ENCODE data around the gene CHI3L1. TPM values are rescaled to one million over a fixed set of nuclear protein-coding genes. Genes with fewer than 3 reads are reported as not detected.

Gene CHI3L1
- total RNA-seq, 1 donor from 2014 or later: 0.20 TPM

GRCh38 chr1:203143641-203144040 lies 42.9 kb downstream of the CHI3L1 start:
- Mint-ChIP-seq H3K27ac (ENCODE audit: unreplicated experiment) (no peak overlapping the region), H3K9me3 (ENCODE audit: unreplicated experiment) (no peaks in the 10 kb centered on the region), H3K36me3 (ENCODE audit: low read depth, unreplicated experiment) (peaks cover 6% of the 10 kb centered on the region), H3K27me3 (ENCODE audit: low read depth, unreplicated experiment) (no peaks in the 10 kb centered on the region), H3K4me3 (ENCODE audit: unreplicated experiment) (no peak overlapping the region), H3K4me1 (ENCODE audit: low read depth, unreplicated experiment) (peaks cover 16% of the 10 kb centered on the region)
- Histone ChIP-seq H3K36me3 (ENCODE audit: insufficient read depth, low read length) (no peaks in the 10 kb centered on the region), H3K27ac (ENCODE audit: low read depth, low read length) (no peak overlapping the region), H3K9me3 (ENCODE audit: insufficient read depth, low read depth, low read length) (no peaks in the 10 kb centered on the region), H3K27me3 (ENCODE audit: insufficient read depth, low read length) (no peaks in the 10 kb centered on the region), H3K4me2 (ENCODE audit: low read length) (no peak overlapping the region), H3K4me1 (ENCODE audit: insufficient read depth, low read length) (peaks cover 10% of the 10 kb centered on the region), H2AFZ (ENCODE audit: low read depth, low read length) (no peak overlapping the region), H3K4me3 (ENCODE audit: insufficient read depth, low read depth, low read length) (no peak overlapping the region), H3K9ac (ENCODE audit: low read length) (no peak overlapping the region), H3K79me2 (ENCODE audit: insufficient read depth, low read length) (no peaks in the 10 kb centered on the region), H4K20me1 (ENCODE audit: insufficient read depth, low read length) (no peaks in the 10 kb centered on the region)
- TF ChIP-seq CTCF (IDR thresholded peaks at IDR 0.05; ENCODE audit: insufficient read depth, low read depth, low read length) (no peak), EZH2 (IDR thresholded peaks at IDR 0.05; ENCODE audit: insufficient read depth, low read length) (no peak)
- DNase-seq (ENCODE audit: low read depth) (no peak), FAIRE-seq (no peak)

GRCh38 chr1:203142684-203143408 lies 43.7 kb downstream of the CHI3L1 start:
- Mint-ChIP-seq H3K4me1 (ENCODE audit: low read depth, unreplicated experiment) (peaks cover 16% of the 10 kb centered on the region), H3K27me3 (ENCODE audit: low read depth, unreplicated experiment) (no peaks in the 10 kb centered on the region), H3K4me3 (ENCODE audit: unreplicated experiment) (no peak overlapping the region), H3K9me3 (ENCODE audit: unreplicated experiment) (no peaks in the 10 kb centered on the region), H3K27ac (ENCODE audit: unreplicated experiment) (no peak overlapping the region), H3K36me3 (ENCODE audit: low read depth, unreplicated experiment) (peaks cover 6% of the 10 kb centered on the region)
- Histone ChIP-seq H3K79me2 (ENCODE audit: insufficient read depth, low read length) (no peaks in the 10 kb centered on the region), H3K4me2 (ENCODE audit: low read length) (no peak overlapping the region), H2AFZ (ENCODE audit: low read depth, low read length) (no peak overlapping the region), H3K9ac (ENCODE audit: low read length) (no peak overlapping the region), H3K9me3 (ENCODE audit: insufficient read depth, low read depth, low read length) (no peaks in the 10 kb centered on the region), H3K27me3 (ENCODE audit: insufficient read depth, low read length) (no peaks in the 10 kb centered on the region), H3K27ac (ENCODE audit: low read depth, low read length) (no peak overlapping the region), H3K4me3 (ENCODE audit: insufficient read depth, low read depth, low read length) (no peak overlapping the region), H4K20me1 (ENCODE audit: insufficient read depth, low read length) (no peaks in the 10 kb centered on the region), H3K36me3 (ENCODE audit: insufficient read depth, low read length) (no peaks in the 10 kb centered on the region), H3K4me1 (ENCODE audit: insufficient read depth, low read length) (peaks cover 10% of the 10 kb centered on the region)
- DNase-seq (ENCODE audit: low read depth): no peak
- no peak for TF ChIP-seq EZH2 (IDR thresholded peaks at IDR 0.05; ENCODE audit: insufficient read depth, low read length)
- TF ChIP-seq CTCF (IDR thresholded peaks at IDR 0.05; ENCODE audit: insufficient read depth, low read depth, low read length): no peak
- no peak for FAIRE-seq

- H3K36me3 ChIP-seq (ENCODE audit: insufficient read depth, low read length): no peaks in the 10 kb centered on the region
- H3K27ac ChIP-seq (ENCODE audit: low read depth, low read length): no peak overlapping the region
- no peaks in the 10 kb centered on the region for H3K79me2 ChIP-seq (ENCODE audit: insufficient read depth, low read length)
- H3K4me2 ChIP-seq (ENCODE audit: low read length): no peak overlapping the region
- FAIRE-seq (no peak), DNase-seq (ENCODE audit: low read depth) (no peak)
- H3K9me3 ChIP-seq (ENCODE audit: insufficient read depth, low read depth, low read length): no peaks in the 10 kb centered on the region
- no peaks in the 10 kb centered on the region for H4K20me1 ChIP-seq (ENCODE audit: insufficient read depth, low read length)
- Mint-ChIP-seq H3K27me3 (ENCODE audit: low read depth, unreplicated experiment) (no peaks in the 10 kb centered on the region), H3K4me3 (ENCODE audit: unreplicated experiment) (no peak overlapping the region), H3K9me3 (ENCODE audit: unreplicated experiment) (no peaks in the 10 kb centered on the region), H3K27ac (ENCODE audit: unreplicated experiment) (no peak overlapping the region), H3K36me3 (ENCODE audit: low read depth, unreplicated experiment) (peaks cover 6% of the 10 kb centered on the region), H3K4me1 (ENCODE audit: low read depth, unreplicated experiment) (peaks cover 13% of the 10 kb centered on the region)
- H3K4me3 ChIP-seq (ENCODE audit: insufficient read depth, low read depth, low read length): no peak overlapping the region
- H3K9ac ChIP-seq (ENCODE audit: low read length): no peak overlapping the region
- H2AFZ ChIP-seq (ENCODE audit: low read depth, low read length): no peak overlapping the region
- TF ChIP-seq CTCF (IDR thresholded peaks at IDR 0.05; ENCODE audit: insufficient read depth, low read depth, low read length) (no peak), EZH2 (IDR thresholded peaks at IDR 0.05; ENCODE audit: insufficient read depth, low read length) (no peak)
- H3K4me1 ChIP-seq (ENCODE audit: insufficient read depth, low read length): peaks cover 7% of the 10 kb centered on the region
- no peaks in the 10 kb centered on the region for H3K27me3 ChIP-seq (ENCODE audit: insufficient read depth, low read length)
Measured at GRCh38 chr1:203142124-203142523, 44.4 kb downstream of the CHI3L1 start.
